Left forelimb (tissue), 1 donor: ENCODE data around the gene CACNG1.

Experiments
- DNase-seq: peaks from one replicate; pipeline ENCODE4 v3.0.0-alpha.2; 2018; ENCODE audit warnings: low spot score

Gene CACNG1

GRCh38 chr17:67051837-67052236 lies 7.5 kb downstream of the CACNG1 start:
- no peak for DNase-seq

- no peak for DNase-seq
Observed at GRCh38 chr17:67052720-67053437, 8.5 kb downstream of the CACNG1 start.

GRCh38 chr17:67053438-67054000 lies 9.2 kb downstream of the CACNG1 start:
- no peak for DNase-seq

- DNase-seq = no peak
Observed at GRCh38 chr17:67054011-67054591, 9.7 kb downstream of the CACNG1 start.

- no peak for DNase-seq
Observed at GRCh38 chr17:67054608-67055007, 10.3 kb downstream of the CACNG1 start.

- DNase-seq = no peak
Observed at GRCh38 chr17:67055041-67055443, 10.7 kb downstream of the CACNG1 start.

GRCh38 chr17:67055811-67056745 lies 11.7 kb downstream of the CACNG1 start:
- DNase-seq = no peak

GRCh38 chr17:67056746-67057490 lies 12.6 kb downstream of the CACNG1 start:
- DNase-seq = no peak

GRCh38 chr17:67058036-67058435 lies 13.7 kb downstream of the CACNG1 start:
- DNase-seq = no peak

- DNase-seq = no peak
Observed at GRCh38 chr17:67059372-67059771, 15.0 kb downstream of the CACNG1 start.

- no peak for DNase-seq
Observed at GRCh38 chr17:67063141-67063540, 18.8 kb downstream of the CACNG1 start.

- no peak for DNase-seq
Observed at GRCh38 chr17:67066717-67067116, 22.4 kb downstream of the CACNG1 start.

- no peak for DNase-seq
Observed at GRCh38 chr17:67067571-67068482, 23.5 kb downstream of the CACNG1 start.

GRCh38 chr17:67068999-67069398 lies 24.6 kb downstream of the CACNG1 start:
- no peak for DNase-seq

- DNase-seq = no peak
Observed at GRCh38 chr17:67069603-67070136, 25.3 kb downstream of the CACNG1 start.

- DNase-seq = no peak
Observed at GRCh38 chr17:67071595-67071994, 27.2 kb downstream of the CACNG1 start.

- no peak for DNase-seq
Observed at GRCh38 chr17:67072885-67073284, 28.5 kb downstream of the CACNG1 start.

GRCh38 chr17:67074781-67075180 lies 30.4 kb downstream of the CACNG1 start:
- no peak for DNase-seq

- no peak for DNase-seq
Observed at GRCh38 chr17:67076290-67076689, 31.9 kb downstream of the CACNG1 start.

- no peak for DNase-seq
Observed at GRCh38 chr17:67078292-67078691, 33.9 kb downstream of the CACNG1 start.
